H1 (cell line): Measurements from ENCODE around the gene NEURL4. TPM values are rescaled to one million over a fixed set of nuclear protein-coding genes. Genes with fewer than 3 reads are reported as not detected.

Source experiments
- CTCF ChIA-PET: fragments of 300-600 bp; sonication (Branson Sonifier 250); formaldehyde crosslinking; loops from one replicate; lab custom pipeline; 2021; ENCODE audit not compliant: partially characterized antibody; lab: Charles Lee
- POLR2A ChIA-PET: fragments of 300-600 bp; sonication (Branson Sonifier 250); formaldehyde crosslinking; loops from one replicate; lab custom pipeline; 2021; ENCODE audit warnings: inconsistent platforms; ENCODE audit not compliant: partially characterized antibody; lab: Charles Lee
- DNase-seq, 2 experiments: peaks; one replicate each; pipeline versions ENCODE4 v3.0.0 to v3.0.0-alpha.2; 2010 to 2022; ENCODE audit warnings: low spot score in 2 of 2, low read depth in 1 of 2, mixed read lengths in 1 of 2
- FAIRE-seq: peaks from 2 replicates; lab custom pipeline; 2011; peaks lifted over from hg19 to GRCh38; lab: Jason Lieb, UNC
- H2AFZ ChIP-seq: 2 replicates; pipeline ENCODE4 v1.8.1; 2012; ENCODE audit warnings: low read length, inconsistent platforms
- H2AK5ac ChIP-seq: 2 replicates; pipeline ENCODE4 v1.6.1; 2013; ENCODE audit warnings: low read depth, low read length
- H2BK120ac ChIP-seq: replicated peaks from 2 replicates; pipeline ENCODE3; 2013; ENCODE audit warnings: low read depth, low read length, inconsistent platforms
- H2BK12ac ChIP-seq: 2 replicates; pipeline ENCODE4 v1.6.1; 2013; ENCODE audit warnings: low read depth, low read length
- H2BK15ac ChIP-seq: 2 replicates; pipeline ENCODE4 v1.6.1; 2013; ENCODE audit warnings: low read length
- H2BK20ac ChIP-seq: 2 replicates; pipeline ENCODE4 v1.6.1; 2013; ENCODE audit warnings: low read length
- H2BK5ac ChIP-seq: 2 replicates; pipeline ENCODE4 v1.6.1; 2013; ENCODE audit warnings: low read depth, low read length
- H3K14ac ChIP-seq: 2 replicates; pipeline ENCODE4 v1.6.1; 2013; ENCODE audit warnings: inconsistent platforms; ENCODE audit not compliant: insufficient read length
- H3K18ac ChIP-seq: 2 replicates; pipeline ENCODE4 v1.6.1; 2013; ENCODE audit warnings: low read length; ENCODE audit errors: extremely low read depth
- H3K23ac ChIP-seq: 2 replicates; pipeline ENCODE4 v1.6.1; 2013; ENCODE audit warnings: inconsistent platforms; ENCODE audit not compliant: insufficient read length
- H3K23me2 ChIP-seq: 2 replicates; pipeline ENCODE4 v1.6.1; 2013; ENCODE audit warnings: low read depth, low read length
- H3K27ac ChIP-seq: 2 replicates; pipeline ENCODE4 v1.6.1; 2011; ENCODE audit warnings: low read depth, low read length, inconsistent platforms
- H3K27me3 ChIP-seq, 4 experiments: replicated peaks in 1 of 4; 1 replicate in 1 of 4; 2 replicates in 3 of 4; pipeline versions ENCODE4 v1.6.1 to v1.8.1; 2011 to 2013; ENCODE audit warnings: low read length in 3 of 4, mild to moderate bottlenecking in 3 of 4, inconsistent platforms in 2 of 4, mixed read lengths in 2 of 4, moderate library complexity in 1 of 4; ENCODE audit not compliant: control insufficient read depth in 3 of 4, insufficient read depth in 3 of 4; ENCODE audit errors: extremely low read depth in 1 of 4
- H3K36me3 ChIP-seq, 4 experiments: 2 replicates each; pipeline versions ENCODE4 v1.6.1 to v1.8.1; 2011 to 2013; ENCODE audit warnings: mild to moderate bottlenecking in 4 of 4, low read length in 3 of 4, moderate library complexity in 2 of 4, control low read depth in 1 of 4, inconsistent platforms in 1 of 4; ENCODE audit not compliant: insufficient read depth in 4 of 4, control insufficient read depth in 2 of 4
- H3K4ac ChIP-seq: replicated peaks from 2 replicates; pipeline ENCODE3; 2013; ENCODE audit warnings: low read length, low read depth, mixed read lengths, inconsistent platforms; ENCODE audit not compliant: insufficient read length
- H3K4me1 ChIP-seq, 4 experiments: replicated peaks in 1 of 4; 1 replicate in 1 of 4; 2 replicates in 3 of 4; pipeline versions ENCODE4 v1.6.1 to v1.8.1; 2011 to 2013; ENCODE audit warnings: low read length in 3 of 4, inconsistent platforms in 2 of 4, mixed read lengths in 1 of 4; ENCODE audit not compliant: insufficient read depth in 4 of 4, control insufficient read depth in 3 of 4
- H3K4me2 ChIP-seq, 2 experiments: 2 replicates each; pipeline versions ENCODE4 v1.6.1 to v1.8.1; 2011 to 2013; ENCODE audit warnings: low read depth in 2 of 2, low read length in 2 of 2, control low read depth in 1 of 2, inconsistent platforms in 1 of 2, mild to moderate bottlenecking in 1 of 2; ENCODE audit not compliant: insufficient read depth in 1 of 2
- H3K4me3 ChIP-seq, 4 experiments: fragments of 200-600, 300-600 bp in 1 of 4; sonication (generic), shearing (Covaris generic), sonication (Bioruptor Twin) in 1 of 4; 2 replicates each; pipeline versions ENCODE4 v1.5.1 to v1.8.1; 2011 to 2016; ENCODE audit warnings: low read length in 4 of 4, low read depth in 3 of 4, control low read depth in 2 of 4, inconsistent platforms in 2 of 4, mild to moderate bottlenecking in 2 of 4, mixed read lengths in 1 of 4, moderate library complexity in 1 of 4; ENCODE audit not compliant: insufficient read depth in 2 of 4; ENCODE audit errors: extremely low read depth in 1 of 4
- H3K56ac ChIP-seq: replicated peaks from 2 replicates; pipeline ENCODE3; 2013; ENCODE audit warnings: low read depth, mild to moderate bottlenecking, mixed read lengths, low read length, inconsistent platforms; ENCODE audit not compliant: insufficient read length
- H3K79me1 ChIP-seq: 2 replicates; pipeline ENCODE4 v1.6.1; 2013; ENCODE audit warnings: low read depth, low read length, control low read depth
- H3K79me2 ChIP-seq, 2 experiments: 2 replicates each; pipeline versions ENCODE4 v1.6.1 to v1.8.1; 2012 to 2013; ENCODE audit warnings: low read length in 2 of 2, mild to moderate bottlenecking in 2 of 2, inconsistent platforms in 1 of 2; ENCODE audit not compliant: insufficient read depth in 2 of 2, control insufficient read depth in 1 of 2
- H3K9ac ChIP-seq, 4 experiments: replicated peaks in 1 of 4; 1 replicate in 1 of 4; 2 replicates in 3 of 4; pipeline versions ENCODE4 v1.6.1 to v1.8.1; 2011 to 2013; ENCODE audit warnings: low read depth in 3 of 4, low read length in 3 of 4, control low read depth in 2 of 4, mild to moderate bottlenecking in 2 of 4, moderate library complexity in 2 of 4, inconsistent platforms in 1 of 4; ENCODE audit errors: extremely low read depth in 1 of 4
- H3K9me3 ChIP-seq, 2 experiments: 2 replicates each; pipeline versions ENCODE4 v1.6.1 to v1.8.1; 2012 to 2013; ENCODE audit warnings: mild to moderate bottlenecking in 2 of 2, moderate library complexity in 2 of 2, control low read depth in 1 of 2, inconsistent platforms in 1 of 2, low read depth in 1 of 2, low read length in 1 of 2, mixed read lengths in 1 of 2; ENCODE audit not compliant: insufficient read depth in 2 of 2
- H4K20me1 ChIP-seq, 2 experiments: replicated peaks in 1 of 2; 2 replicates each; pipeline versions ENCODE3 to v1.8.1; 2011 to 2013; ENCODE audit warnings: inconsistent platforms in 2 of 2, low read length in 2 of 2, mild to moderate bottlenecking in 1 of 2; ENCODE audit not compliant: insufficient read depth in 2 of 2, control insufficient read depth in 1 of 2
- H4K5ac ChIP-seq: 2 replicates; pipeline ENCODE4 v1.6.1; 2013; ENCODE audit warnings: low read length, low read depth, mixed read lengths, inconsistent platforms; ENCODE audit not compliant: insufficient read length
- H4K8ac ChIP-seq: 2 replicates; pipeline ENCODE4 v1.8.0; 2013; ENCODE audit warnings: mild to moderate bottlenecking, moderate library complexity, low read length, inconsistent platforms; ENCODE audit not compliant: insufficient read depth; ENCODE audit errors: extremely low read depth
- H4K91ac ChIP-seq: replicated peaks from 2 replicates; pipeline ENCODE3; 2013; ENCODE audit warnings: low read length, mixed read lengths, inconsistent platforms; ENCODE audit not compliant: insufficient read length
- E2F6 ChIP-seq: IDR thresholded peaks from 2 replicates; pipeline ENCODE4 v1.6.1; 2012; ENCODE audit warnings: inconsistent platforms
- KDM4A ChIP-seq: IDR thresholded peaks from one replicate; pipeline ENCODE4 v1.7.1; 2012; ENCODE audit warnings: low read depth, mild to moderate bottlenecking, moderate library complexity, low read length, inconsistent platforms; ENCODE audit not compliant: severe bottlenecking
- KDM5A ChIP-seq: fragments of 200-600 bp; IDR thresholded peaks from 2 replicates; pipeline ENCODE4 v1.7.1; 2012; ENCODE audit warnings: mild to moderate bottlenecking, low read length, inconsistent platforms, mixed read lengths
- NRF1 ChIP-seq: IDR thresholded peaks from 2 replicates; pipeline ENCODE4 v1.6.1; 2011; ENCODE audit warnings: mild to moderate bottlenecking, low read depth, low read length, improper control_type of control experiment
- RBBP5 ChIP-seq: IDR thresholded peaks from 2 replicates; pipeline ENCODE4 v1.7.1; 2012; ENCODE audit warnings: low read depth, mild to moderate bottlenecking, inconsistent platforms, low read length, moderate library complexity, borderline replicate concordance
- WGBS, 2 experiments: shearing (Covaris generic) in 1 of 2; methylation state at CpG; one replicate each; pipeline versions ENCODE4 v1.1.6 to v1.1.7; 2013 to 2015; ENCODE audit warnings: low lambda C conversion rate in 2 of 2, mixed read lengths in 2 of 2, inconsistent platforms in 1 of 2, low coverage in 1 of 2, missing lambda C conversion rate in 1 of 2; ENCODE audit not compliant: insufficient replicate concordance in 2 of 2, insufficient coverage in 1 of 2, insufficient read length in 1 of 2; ENCODE audit errors: extremely low coverage in 1 of 2, missing lambda C conversion rate in 1 of 2; 5-methylcytosine and 5-hydroxymethylcytosine counted together
- polyA plus RNA-seq, 7 experiments: library from polyadenylated mRNA; depleted of rRNA in 3 of 7; stranded (reverse) in 5 of 7; unstranded in 2 of 7; fragments of >200 nt in 5 of 7; fragments of 200-250 nt in 2 of 7; gene quantifications; 1 replicate in 5 of 7; 2 replicates in 1 of 7; 4 replicates in 1 of 7; pipeline versions ENCODE4 v1.2.1 to v1.2.3, GENCODE V29; 2011 to 2013; ENCODE audit warnings: missing spikeins in 2 of 7, mixed read lengths in 2 of 7
- total RNA-seq: library from RNA; stranded (reverse); fragmentation: NEBNext Ultra II Directional; extraction: Animal tissue kit (Norgen Biotek cat#: 25700); gene quantifications from 2 replicates; pipeline ENCODE4 v1.2.1, GENCODE V29; 2021

NEURL4 gene
- total and polyA plus RNA-seq, 2 of the 8 experiments (the other 6 are each of a cell fraction or from before 2014, with no cell fraction given), result 29.6 to 46.8 TPM

- Histone ChIP-seq H3K79me2 (no peaks in the 10 kb centered on the region), H2BK5ac (no peak overlapping the region; the same call in 1 of the 2 replicates), H4K20me1 (peaks cover 0 to 7% of the 10 kb centered on the region in 2 experiments), H3K27me3 (peaks cover 0 to 13% (median 7%) of the 10 kb centered on the region in 4 experiments; a peak in 6 of 7 replicates), H3K79me1 (no peaks in the 10 kb centered on the region), H4K5ac (no peak overlapping the region), H3K56ac (no peak overlapping the region), H3K4me3 (peak overlapping the region; percentile 76 to 83 (median 78)), H3K23me2 (peaks cover 11% of the 10 kb centered on the region), H3K18ac (no peak overlapping the region; the same call in 1 of the 2 replicates), H3K36me3 (peaks cover 0 to 6% (median 3%) of the 10 kb centered on the region in 4 experiments; a peak in 3 of 8 replicates), H2AFZ (peak overlapping the region; percentile 54; the same call in 1 of the 2 replicates), H3K23ac (no peak overlapping the region), H3K14ac (no peak overlapping the region), H2BK120ac (no peak overlapping the region), H3K9ac (peak overlapping the region; percentile 46 to 75 (median 66)), H2AK5ac (no peak overlapping the region), H3K9me3 (no peaks in the 10 kb centered on the region), H3K27ac (no peak overlapping the region), H4K91ac (no peak overlapping the region), H3K4me2 (peak overlapping the region; percentile 45 to 100), H3K4ac (no peak overlapping the region), H2BK15ac (0 out of 2 replicates have a peak overlapping the region, but pooled peaks have one; percentile 72), H2BK20ac (no peak overlapping the region), H4K8ac (peak overlapping the region; percentile 22; the same call in 1 of the 2 replicates), H2BK12ac (peak overlapping the region; percentile 27; the same call in 1 of the 2 replicates), H3K4me1 (peaks cover 0 to 20% (median 8%) of the 10 kb centered on the region in 4 experiments; a peak in 5 of 7 replicates)
- peak in 1 of 2 experiments; percentile 72 for DNase-seq
- 6% methylated on average over 31 of the region's 43 CpGs; no CpG with 5 or more reads in 1 of the 2 experiments for WGBS, 2 experiments
- TF ChIP-seq RBBP5, result 0 out of 2 replicates have a peak, but pooled peaks have one; percentile 37
- TF ChIP-seq KDM4A, result peak; percentile 10
- peak; percentile 53 for TF ChIP-seq NRF1
- 0 out of 2 replicates have a peak, but pooled peaks have one; percentile 8 for TF ChIP-seq E2F6
- no peak for TF ChIP-seq KDM5A
- FAIRE-seq, result no peak
- POLR2A ChIA-PET, result interaction anchor here (0.6 to 7.7 kb wide), 24 partner anchors 9 to 291 kb away, joined by 3 to 94 read pairs (median 6); partner anchors contain the start of genes ACADVL, CLDN7, CTDNEP1 and DLG4
- CTCF ChIA-PET, result interaction anchor here (0.5 to 4.8 kb wide), 18 partner anchors 9 to 303 kb away, joined by 3 to 46 read pairs (median 4); partner anchors contain the start of genes ACAP1, GABARAP, GPS2 and TMEM95
Observed at GRCh38 chr17:7281953-7282751, 47.0 kb downstream of the NEURL4 start.
